ENCODE data around the gene NR6A1. TPM values are rescaled to one million over a fixed set of nuclear protein-coding genes. Genes with fewer than 3 reads are reported as not detected.

The NR6A1 gene
- total and polyA plus RNA-seq, 2 of the 8 experiments (the other 6 are each of a cell fraction or from before 2014, with no cell fraction given) = 93.2 to 237 TPM

DNA sequence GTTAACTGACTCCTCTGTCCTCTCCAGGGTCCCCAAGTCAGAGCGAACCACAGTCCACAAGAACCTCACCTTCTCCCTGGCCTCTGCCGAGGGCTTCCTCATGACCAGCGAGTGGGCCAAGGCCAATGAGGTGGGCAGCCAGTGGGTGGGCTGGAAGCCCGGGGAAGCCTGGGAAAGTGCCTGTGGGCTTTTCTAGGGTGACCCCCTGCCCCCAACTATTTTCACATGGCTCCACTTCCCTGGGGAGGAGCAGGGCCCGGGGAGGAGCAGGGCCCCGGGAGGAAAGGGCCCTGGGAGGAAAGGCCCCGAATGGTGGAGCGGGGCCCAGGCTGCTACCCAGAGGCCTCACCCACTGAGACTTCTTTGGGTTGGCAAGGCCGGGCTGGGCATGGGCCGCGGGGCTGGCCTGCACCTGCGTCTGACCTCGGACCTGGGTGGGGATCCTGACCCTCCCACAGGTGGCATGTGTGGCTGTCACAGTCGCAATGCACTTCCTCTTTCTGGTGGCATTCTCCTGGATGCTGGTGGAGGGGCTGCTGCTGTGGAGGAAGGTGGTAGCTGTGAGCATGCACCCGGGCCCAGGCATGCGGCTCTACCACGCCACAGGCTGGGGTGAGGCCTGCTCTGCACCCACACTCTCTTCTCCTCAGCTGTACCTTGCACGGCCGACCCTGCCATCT, 302.9 kb downstream of the NR6A1 start:
- Histone ChIP-seq H4K8ac (ENCODE audit: extremely low read depth, insufficient read depth, low read length) (no peak overlapping the region), H2AK5ac (ENCODE audit: low read depth, low read length) (no peak overlapping the region), H3K14ac (ENCODE audit: insufficient read length) (no peak overlapping the region), H4K20me1 (replicated peaks in 1 of 2; ENCODE audit: control insufficient read depth in 1 of 2, insufficient read depth in 2 of 2, low read length in 2 of 2) (no peaks in the 10 kb centered on the region), H2BK20ac (ENCODE audit: low read length) (no peak overlapping the region), H3K18ac (ENCODE audit: extremely low read depth, low read length) (no peak overlapping the region), H3K4me2 (ENCODE audit: insufficient read depth in 1 of 2, low read depth in 2 of 2, low read length in 2 of 2) (no peak overlapping the region), H3K27ac (ENCODE audit: low read depth, low read length) (no peak overlapping the region), H3K79me1 (ENCODE audit: low read depth, low read length) (no peaks in the 10 kb centered on the region), H3K23ac (ENCODE audit: insufficient read length) (no peak overlapping the region), H3K23me2 (ENCODE audit: low read depth, low read length) (no peaks in the 10 kb centered on the region; the same call in 1 of the 2 replicates), H2BK120ac (replicated peaks; ENCODE audit: low read depth, low read length) (no peak overlapping the region), H3K36me3 (ENCODE audit: control insufficient read depth in 2 of 4, insufficient read depth in 4 of 4, low read length in 3 of 4) (no peaks in the 10 kb centered on the region), H4K5ac (ENCODE audit: insufficient read length, low read depth, low read length) (no peak overlapping the region), H3K4me1 (replicated peaks in 1 of 4; ENCODE audit: control insufficient read depth in 3 of 4, insufficient read depth in 4 of 4, low read length in 3 of 4) (no peaks in the 10 kb centered on the region), H2BK12ac (ENCODE audit: low read depth, low read length) (no peak overlapping the region), H2BK15ac (ENCODE audit: low read length) (no peak overlapping the region), H3K56ac (replicated peaks; ENCODE audit: insufficient read length, low read depth, low read length) (no peak overlapping the region), H3K9ac (replicated peaks in 1 of 4; ENCODE audit: extremely low read depth in 1 of 4, low read depth in 3 of 4, low read length in 3 of 4) (no peak overlapping the region), H2AFZ (ENCODE audit: low read length) (no peak overlapping the region), H3K27me3 (replicated peaks in 1 of 4; ENCODE audit: control insufficient read depth in 3 of 4, extremely low read depth in 1 of 4, insufficient read depth in 3 of 4, low read length in 3 of 4) (no peaks in the 10 kb centered on the region; a peak in 1 of 7 replicates), H3K4ac (replicated peaks; ENCODE audit: insufficient read length, low read depth, low read length) (peak overlapping the region; percentile 69), H2BK5ac (ENCODE audit: low read depth, low read length) (no peak overlapping the region), H3K4me3 (ENCODE audit: extremely low read depth in 1 of 4, insufficient read depth in 2 of 4, low read depth in 3 of 4, low read length in 4 of 4) (no peak overlapping the region), H3K79me2 (ENCODE audit: control insufficient read depth in 1 of 2, insufficient read depth in 2 of 2, low read length in 2 of 2) (no peaks in the 10 kb centered on the region), H4K91ac (replicated peaks; ENCODE audit: insufficient read length, low read length) (no peak overlapping the region), H3K9me3 (ENCODE audit: insufficient read depth in 2 of 2, low read depth in 1 of 2, low read length in 1 of 2) (no peaks in the 10 kb centered on the region)
- CTCF ChIA-PET (ENCODE audit: partially characterized antibody) = interaction anchor here (2.8 kb wide), 1 partner anchor 49 kb away, joined by 8 read pairs; no protein-coding TSS in a partner anchor
- FAIRE-seq = no peak
- POLR2A ChIA-PET (ENCODE audit: partially characterized antibody) = no interaction called here
- DNase-seq (ENCODE audit: low read depth in 1 of 2, low spot score in 2 of 2) = no peak
- no peak for TF ChIP-seq SIX5 (IDR thresholded peaks at IDR 0.05; ENCODE audit: low read depth, low read length)
- 90% methylated on average over 16 of the region's 19 CpGs; no CpG with 5 or more reads in 1 of the 2 experiments for WGBS, 2 experiments (ENCODE audit: extremely low coverage in 1 of 2, insufficient coverage in 1 of 2, insufficient read length in 1 of 2, insufficient replicate concordance in 2 of 2, low coverage in 1 of 2, low lambda C conversion rate in 2 of 2, missing lambda C conversion rate in 1 of 2)

Data from H1 (cell line).